ENCODE results near the gene IL20RB. TPM values are rescaled to one million over a fixed set of nuclear protein-coding genes. Genes with fewer than 3 reads are reported as not detected.

The IL20RB gene
- total RNA-seq, 2 donors from 2014 or later, result 0.41 TPM; not detected in 1

GRCh38 chr3:136954251-136954650, 3.5 kb upstream of the IL20RB start:
- Histone ChIP-seq H3K27me3 (no peaks in the 10 kb centered on the region), H3K27ac (no peak overlapping the region), H3K4me1 (no peaks in the 10 kb centered on the region), H3K9me3 (no peaks in the 10 kb centered on the region), H3K36me3 (no peaks in the 10 kb centered on the region), H3K4me3 (no peak overlapping the region)
- no peak for DNase-seq (ENCODE audit: low spot score)
- TF ChIP-seq CTCF (IDR thresholded peaks at IDR 0.05), result no peak

- no peak for DNase-seq (ENCODE audit: low spot score)
- no peak for TF ChIP-seq CTCF (IDR thresholded peaks at IDR 0.05)
- H3K27me3 ChIP-seq, result no peaks in the 10 kb centered on the region
These were observed 2.6 kb upstream of the IL20RB start for GRCh38 chr3:136954980-136955780.

GRCh38 chr3:136955813-136956212, 2.0 kb upstream of the IL20RB start:
- Histone ChIP-seq H3K27ac (no peak overlapping the region), H3K27me3 (no peaks in the 10 kb centered on the region), H3K4me3 (no peak overlapping the region), H3K9me3 (no peaks in the 10 kb centered on the region), H3K36me3 (no peaks in the 10 kb centered on the region), H3K4me1 (no peaks in the 10 kb centered on the region)
- TF ChIP-seq CTCF (IDR thresholded peaks at IDR 0.05), result no peak
- DNase-seq (ENCODE audit: low spot score), result no peak

More at GRCh38 chr3:136954980-136955780, 2.6 kb upstream of the IL20RB start:
- Histone ChIP-seq H3K4me3 (no peak overlapping the region), H3K4me1 (no peaks in the 10 kb centered on the region), H3K27ac (no peak overlapping the region), H3K9me3 (no peaks in the 10 kb centered on the region), H3K36me3 (no peaks in the 10 kb centered on the region)

- Histone ChIP-seq H3K36me3 (no peaks in the 10 kb centered on the region), H3K9me3 (no peaks in the 10 kb centered on the region), H3K4me3 (no peak overlapping the region), H3K4me1 (no peaks in the 10 kb centered on the region), H3K27ac (no peak overlapping the region), H3K27me3 (no peaks in the 10 kb centered on the region)
- no peak for TF ChIP-seq CTCF (IDR thresholded peaks at IDR 0.05)
- DNase-seq (ENCODE audit: low spot score), result no peak
These were observed 812 bp upstream of the IL20RB start for GRCh38 chr3:136956971-136957370.

- Histone ChIP-seq H3K27me3 (no peaks in the 10 kb centered on the region), H3K27ac (no peak overlapping the region), H3K4me3 (no peak overlapping the region), H3K36me3 (no peaks in the 10 kb centered on the region), H3K4me1 (no peaks in the 10 kb centered on the region), H3K9me3 (no peaks in the 10 kb centered on the region)
- no peak for DNase-seq (ENCODE audit: low spot score)
- TF ChIP-seq CTCF (IDR thresholded peaks at IDR 0.05), result no peak
These were observed 1.2 kb downstream of the IL20RB start for GRCh38 chr3:136958939-136959338.

GRCh38 chr3:136959599-136959998, 1.8 kb downstream of the IL20RB start:
- Histone ChIP-seq H3K36me3 (no peaks in the 10 kb centered on the region), H3K4me3 (no peak overlapping the region), H3K9me3 (no peaks in the 10 kb centered on the region), H3K4me1 (no peaks in the 10 kb centered on the region), H3K27ac (no peak overlapping the region), H3K27me3 (no peaks in the 10 kb centered on the region)
- TF ChIP-seq CTCF (IDR thresholded peaks at IDR 0.05), result no peak
- DNase-seq (ENCODE audit: low spot score), result no peak

Data from right atrium auricular region (tissue), 2 donors.